ENCODE data around the gene CSF3R.

DNA sequence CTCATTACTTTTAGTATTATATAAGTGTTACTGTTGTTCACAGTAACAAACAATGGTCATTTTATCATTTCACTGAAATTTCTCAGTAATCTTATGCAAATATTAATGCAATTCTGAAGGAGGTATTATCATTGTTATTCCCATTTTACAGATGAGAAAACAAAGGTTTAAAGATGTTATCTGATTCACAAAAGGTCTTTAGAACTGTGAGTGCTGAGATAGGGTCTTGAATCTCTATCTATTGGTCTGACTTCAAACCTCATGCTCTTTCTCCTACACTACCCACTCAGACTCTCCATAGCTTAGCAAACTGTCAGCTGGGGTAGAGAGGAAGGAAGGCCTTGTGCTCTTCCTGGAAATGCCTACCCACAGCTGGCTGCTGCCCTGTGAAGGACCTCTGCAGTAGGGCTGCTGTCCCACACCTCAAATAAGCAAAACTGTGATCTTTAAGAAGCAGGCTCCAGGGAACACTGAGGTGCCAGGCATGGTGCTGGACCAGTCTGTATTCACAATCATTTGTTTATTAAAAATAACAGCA lies 26.3 kb downstream of the CSF3R start:
- TF ChIP-seq, protein P1, sequence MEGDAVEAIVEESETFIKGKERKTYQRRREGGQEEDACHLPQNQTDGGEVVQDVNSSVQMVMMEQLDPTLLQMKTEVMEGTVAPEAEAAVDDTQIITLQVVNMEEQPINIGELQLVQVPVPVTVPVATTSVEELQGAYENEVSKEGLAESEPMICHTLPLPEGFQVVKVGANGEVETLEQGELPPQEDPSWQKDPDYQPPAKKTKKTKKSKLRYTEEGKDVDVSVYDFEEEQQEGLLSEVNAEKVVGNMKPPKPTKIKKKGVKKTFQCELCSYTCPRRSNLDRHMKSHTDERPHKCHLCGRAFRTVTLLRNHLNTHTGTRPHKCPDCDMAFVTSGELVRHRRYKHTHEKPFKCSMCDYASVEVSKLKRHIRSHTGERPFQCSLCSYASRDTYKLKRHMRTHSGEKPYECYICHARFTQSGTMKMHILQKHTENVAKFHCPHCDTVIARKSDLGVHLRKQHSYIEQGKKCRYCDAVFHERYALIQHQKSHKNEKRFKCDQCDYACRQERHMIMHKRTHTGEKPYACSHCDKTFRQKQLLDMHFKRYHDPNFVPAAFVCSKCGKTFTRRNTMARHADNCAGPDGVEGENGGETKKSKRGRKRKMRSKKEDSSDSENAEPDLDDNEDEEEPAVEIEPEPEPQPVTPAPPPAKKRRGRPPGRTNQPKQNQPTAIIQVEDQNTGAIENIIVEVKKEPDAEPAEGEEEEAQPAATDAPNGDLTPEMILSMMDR (conservative IDR thresholded peaks at IDR 0.05; ENCODE audit: low read depth, low read length), result no peak
- TF ChIP-seq EZH2 (IDR thresholded peaks at IDR 0.05; ENCODE audit: borderline replicate concordance, low read depth, low read length, poor library complexity, severe bottlenecking), result no peak

Measured in A673 (cell line).